ENCODE data around the gene REPS1. TPM values are rescaled to one million over a fixed set of nuclear protein-coding genes. Genes with fewer than 3 reads are reported as not detected.

The REPS1 gene
- total and polyA plus RNA-seq, 2 donors (not counting 1 experiment from before 2014, with no cell fraction given) = 38.1 to 57.1 TPM

DNA sequence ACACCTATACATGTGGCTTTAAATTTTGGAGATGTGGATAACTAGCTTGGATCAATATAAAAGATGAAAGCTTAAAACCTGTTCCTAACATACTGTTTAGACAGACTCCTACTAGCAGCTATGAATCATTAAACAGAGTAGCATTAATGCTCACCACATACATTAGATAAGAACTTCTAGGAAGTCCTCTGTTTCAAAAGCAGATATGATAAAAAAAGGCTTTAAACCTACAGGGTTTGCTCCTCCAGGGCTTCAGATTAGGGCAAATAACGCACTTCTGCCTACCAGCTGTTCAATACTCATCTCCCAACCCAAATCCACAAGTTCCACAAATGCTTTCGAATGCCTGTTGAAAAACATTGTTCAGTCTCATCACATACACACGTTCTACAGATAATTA lies 1.5 kb downstream of the REPS1 start:
- peaks cover 23% of the 10 kb centered on the region for H3K4me1 Mint-ChIP-seq
- intact Hi-C loops (cut with micrococcal nuclease) = loop anchor here (5.0 kb wide), 2 partner anchors 34 to 146 kb away; no protein-coding TSS in a partner anchor
- Histone ChIP-seq H3K9ac (ENCODE audit: low read length) (peak overlapping the region; percentile 97), H3K27me3 (replicated peaks in 1 of 4; ENCODE audit: control extremely low read depth in 1 of 4, control insufficient read depth in 3 of 4, insufficient read depth in 4 of 4, low read length in 3 of 4) (no peaks in the 10 kb centered on the region), H4K20me1 (ENCODE audit: control insufficient read depth, insufficient read depth, low read length, poor library complexity, severe bottlenecking) (peaks cover 14% of the 10 kb centered on the region), H3K4me3 (ENCODE audit: control extremely low read depth in 1 of 5, extremely low read depth in 1 of 5, insufficient read depth in 1 of 5, low read depth in 2 of 5, low read length in 4 of 5) (peak overlapping the region in 3 of 5 experiments; percentile 52 to 97 (median 83)), H3K27ac (ENCODE audit: low read length in 2 of 2) (peak overlapping the region in 1 of 2 donors; percentile 90), H3K9me3 (ENCODE audit: control extremely low read depth in 1 of 3, control insufficient read depth in 2 of 3, insufficient read depth in 1 of 3, low read length in 2 of 3) (no peaks in the 10 kb centered on the region), H2AFZ (ENCODE audit: insufficient read depth, low read depth, low read length, poor library complexity, severe bottlenecking) (peak overlapping the region; percentile 98), H3K4me1 (ENCODE audit: control insufficient read depth in 2 of 2, insufficient read depth in 2 of 2, low read length in 2 of 2) (peaks cover 23 to 26% of the 10 kb centered on the region in 2 donors), H3K79me2 (ENCODE audit: control insufficient read depth, insufficient read depth, low read length) (peaks cover 77% of the 10 kb centered on the region), H3K36me3 (replicated peaks in 1 of 2; ENCODE audit: control extremely low read depth in 1 of 2, control insufficient read depth in 1 of 2, extremely low read depth in 1 of 2, insufficient read depth in 2 of 2, low read length in 1 of 2) (no peaks in the 10 kb centered on the region), H3K4me2 (replicated peaks; ENCODE audit: low read depth, low read length, poor library complexity, severe bottlenecking) (peak overlapping the region; percentile 98)
- no peak for TF ChIP-seq EZH2 (IDR thresholded peaks at IDR 0.05; ENCODE audit: borderline replicate concordance, insufficient read depth, low read depth, low read length, poor library complexity, severe bottlenecking)
- TF ChIP-seq, protein P1, sequence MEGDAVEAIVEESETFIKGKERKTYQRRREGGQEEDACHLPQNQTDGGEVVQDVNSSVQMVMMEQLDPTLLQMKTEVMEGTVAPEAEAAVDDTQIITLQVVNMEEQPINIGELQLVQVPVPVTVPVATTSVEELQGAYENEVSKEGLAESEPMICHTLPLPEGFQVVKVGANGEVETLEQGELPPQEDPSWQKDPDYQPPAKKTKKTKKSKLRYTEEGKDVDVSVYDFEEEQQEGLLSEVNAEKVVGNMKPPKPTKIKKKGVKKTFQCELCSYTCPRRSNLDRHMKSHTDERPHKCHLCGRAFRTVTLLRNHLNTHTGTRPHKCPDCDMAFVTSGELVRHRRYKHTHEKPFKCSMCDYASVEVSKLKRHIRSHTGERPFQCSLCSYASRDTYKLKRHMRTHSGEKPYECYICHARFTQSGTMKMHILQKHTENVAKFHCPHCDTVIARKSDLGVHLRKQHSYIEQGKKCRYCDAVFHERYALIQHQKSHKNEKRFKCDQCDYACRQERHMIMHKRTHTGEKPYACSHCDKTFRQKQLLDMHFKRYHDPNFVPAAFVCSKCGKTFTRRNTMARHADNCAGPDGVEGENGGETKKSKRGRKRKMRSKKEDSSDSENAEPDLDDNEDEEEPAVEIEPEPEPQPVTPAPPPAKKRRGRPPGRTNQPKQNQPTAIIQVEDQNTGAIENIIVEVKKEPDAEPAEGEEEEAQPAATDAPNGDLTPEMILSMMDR (IDR thresholded peaks at IDR 0.05) = no peak
- H3K9me3 Mint-ChIP-seq (ENCODE audit: insufficient read depth) = no peaks in the 10 kb centered on the region
- CTCF ChIA-PET = interaction anchor here (0.5 to 6.2 kb wide), 9 partner anchors 12 to 388 kb away, joined by 3 to 53 read pairs (median 10); partner anchors contain the start of gene CITED2
- POLR2A ChIA-PET = interaction anchor here (0.5 to 1.2 kb wide), 2 partner anchors 14 to 146 kb away, joined by 3 read pairs; no protein-coding TSS in a partner anchor
- H3K27me3 Mint-ChIP-seq = no peaks in the 10 kb centered on the region
- DNase-seq (peak; percentile 22), ATAC-seq (ENCODE audit: low read depth) (no peak)
- peak overlapping the region; percentile 77 for H3K4me3 Mint-ChIP-seq
- H3K27ac Mint-ChIP-seq = peak overlapping the region; percentile 8
- 14% methylated on average over 3 of the region's 3 CpGs for WGBS (ENCODE audit: insufficient coverage)

DNA sequence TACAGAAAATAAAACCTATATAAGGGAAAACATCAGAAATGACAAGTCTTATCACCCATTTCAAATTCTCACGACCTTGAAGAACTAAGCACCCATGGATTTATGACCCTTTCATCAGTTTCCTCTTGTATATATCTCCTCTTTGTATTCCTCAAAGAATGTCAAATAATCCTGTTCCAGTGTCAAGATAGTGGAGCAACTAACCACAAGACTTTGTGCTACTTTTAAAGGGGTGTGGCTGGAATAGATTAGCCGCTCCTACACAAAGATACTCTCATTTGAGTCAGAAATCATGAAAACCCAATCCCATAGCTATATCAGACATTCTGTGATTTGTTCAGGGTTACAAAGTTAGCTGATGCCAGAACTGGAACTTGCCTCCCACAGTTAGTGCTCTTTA lies 6.6 kb downstream of the REPS1 start:
- H3K9me3 ChIP-seq (ENCODE audit: control extremely low read depth in 1 of 3, control insufficient read depth in 2 of 3, insufficient read depth in 1 of 3, low read length in 2 of 3) = no peaks in the 10 kb centered on the region
- ATAC-seq (ENCODE audit: low read depth) (no peak), DNase-seq (no peak)
- H3K27ac ChIP-seq (ENCODE audit: low read length in 2 of 2) = no peak overlapping the region
- H3K4me1 ChIP-seq (ENCODE audit: control insufficient read depth in 2 of 2, insufficient read depth in 2 of 2, low read length in 2 of 2) = peaks cover 23 to 26% of the 10 kb centered on the region in 2 donors
- H3K27me3 Mint-ChIP-seq = no peaks in the 10 kb centered on the region
- intact Hi-C loops (cut with micrococcal nuclease) = no loop called here
- no peaks in the 10 kb centered on the region for H3K9me3 Mint-ChIP-seq (ENCODE audit: insufficient read depth)
- H4K20me1 ChIP-seq (ENCODE audit: control insufficient read depth, insufficient read depth, low read length, poor library complexity, severe bottlenecking) = peaks cover 39% of the 10 kb centered on the region
- H3K27me3 ChIP-seq (replicated peaks in 1 of 4; ENCODE audit: control extremely low read depth in 1 of 4, control insufficient read depth in 3 of 4, insufficient read depth in 4 of 4, low read length in 3 of 4) = no peaks in the 10 kb centered on the region
- no peak overlapping the region for H3K9ac ChIP-seq (ENCODE audit: low read length)
- peaks cover 0 to 2% of the 10 kb centered on the region in 2 experiments for H3K36me3 ChIP-seq (replicated peaks in 1 of 2; ENCODE audit: control extremely low read depth in 1 of 2, control insufficient read depth in 1 of 2, extremely low read depth in 1 of 2, insufficient read depth in 2 of 2, low read length in 1 of 2)
- H3K27ac Mint-ChIP-seq = peak overlapping the region; percentile 15
- peaks cover 99% of the 10 kb centered on the region for H3K79me2 ChIP-seq (ENCODE audit: control insufficient read depth, insufficient read depth, low read length)
- no CpG with 5 or more reads among the region's 2 CpGs for WGBS (ENCODE audit: insufficient coverage)
- H3K4me3 Mint-ChIP-seq = no peak overlapping the region
- POLR2A ChIA-PET = no interaction called here
- H3K4me2 ChIP-seq (replicated peaks; ENCODE audit: low read depth, low read length, poor library complexity, severe bottlenecking) = no peak overlapping the region
- TF ChIP-seq, protein P1 (IDR thresholded peaks at IDR 0.05) = no peak
- no peak for TF ChIP-seq EZH2 (IDR thresholded peaks at IDR 0.05; ENCODE audit: borderline replicate concordance, insufficient read depth, low read depth, low read length, poor library complexity, severe bottlenecking)
- no peak overlapping the region for H2AFZ ChIP-seq (ENCODE audit: insufficient read depth, low read depth, low read length, poor library complexity, severe bottlenecking)
- CTCF ChIA-PET = interaction anchor here (0.7 kb wide), 1 partner anchor 388 kb away, joined by 3 read pairs; no protein-coding TSS in a partner anchor
- H3K4me1 Mint-ChIP-seq = peaks cover 45% of the 10 kb centered on the region
- H3K4me3 ChIP-seq (ENCODE audit: control extremely low read depth in 1 of 5, extremely low read depth in 1 of 5, insufficient read depth in 1 of 5, low read depth in 2 of 5, low read length in 4 of 5) = no peak overlapping the region
